Stimulated activated CD8-positive, alpha-beta memory T cell treated with anti-CD3 and anti-CD28 coated beads, Interleukin-4, amount 100 ng/mL, for 48 hours (primary cell): Measurements from ENCODE around the gene COX19.
"Not testable (repeated sequence)": the region's sequence is repeated elsewhere in the genome, so short reads cannot be mapped to it uniquely, and the experiment has no call there.

Source experiments
- DNase-seq: peaks from one replicate; pipeline ENCODE4 v3.0.0-alpha.2; 2020

The COX19 gene

DNA sequence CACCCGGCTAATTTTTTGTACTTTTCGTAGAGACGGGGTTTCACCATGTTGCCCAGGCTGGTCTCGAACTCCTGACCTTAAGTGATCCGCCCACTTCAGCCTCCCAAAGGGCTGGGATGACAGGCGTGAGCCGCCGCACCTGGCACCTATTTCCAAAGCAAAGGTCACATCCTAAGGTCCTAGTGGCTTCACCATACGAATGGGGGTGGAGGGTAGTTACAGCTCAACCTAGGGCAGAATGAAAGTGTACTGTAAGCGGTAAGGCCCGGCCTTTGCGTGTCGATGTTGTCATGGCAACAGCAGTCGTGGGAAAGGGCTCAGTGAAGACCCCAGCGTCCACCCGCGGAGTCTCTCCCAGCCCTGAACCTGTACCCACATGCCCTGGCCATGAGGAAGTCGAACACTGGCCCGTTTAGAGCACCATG is 1.6 kb upstream of the COX19 start:
- DNase-seq = no peak

DNA sequence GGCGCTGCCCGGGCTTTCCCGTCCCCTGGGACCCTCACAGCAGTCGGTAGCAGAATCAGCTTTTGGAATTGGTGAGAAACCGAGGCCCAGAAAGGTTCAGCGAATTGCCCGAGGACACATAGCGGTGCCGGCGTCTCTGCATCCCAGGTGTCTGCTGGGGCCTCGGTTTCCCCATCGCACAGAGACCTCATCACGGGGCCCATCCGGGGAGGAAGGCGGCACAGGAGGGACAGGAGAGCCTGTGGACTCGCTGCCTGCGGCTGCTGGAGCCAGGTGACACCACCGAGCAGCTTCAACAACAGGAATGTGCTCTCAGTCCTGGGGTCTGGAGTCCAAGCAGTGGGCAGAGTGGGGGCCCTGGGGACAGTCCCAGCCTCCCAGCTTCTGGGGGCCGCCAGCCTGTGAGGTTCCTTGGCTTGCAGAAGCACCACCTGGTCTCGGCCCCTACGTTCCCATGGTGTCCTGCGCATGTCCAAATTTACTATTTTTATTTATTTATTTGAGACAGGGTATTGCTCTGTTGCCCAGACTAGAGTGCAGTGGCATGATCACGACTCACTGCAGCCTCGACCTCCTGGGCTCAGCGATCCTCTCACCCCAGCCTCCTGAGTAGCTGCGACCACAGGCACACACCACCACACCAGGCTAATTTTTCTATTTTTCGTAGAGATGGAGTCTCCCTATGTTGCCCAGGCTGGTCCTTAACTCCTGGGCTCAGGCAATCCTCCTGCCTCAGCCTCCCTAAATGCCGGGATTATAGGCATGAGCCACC is 539 bp upstream of the COX19 start:
- no peak for DNase-seq

DNA sequence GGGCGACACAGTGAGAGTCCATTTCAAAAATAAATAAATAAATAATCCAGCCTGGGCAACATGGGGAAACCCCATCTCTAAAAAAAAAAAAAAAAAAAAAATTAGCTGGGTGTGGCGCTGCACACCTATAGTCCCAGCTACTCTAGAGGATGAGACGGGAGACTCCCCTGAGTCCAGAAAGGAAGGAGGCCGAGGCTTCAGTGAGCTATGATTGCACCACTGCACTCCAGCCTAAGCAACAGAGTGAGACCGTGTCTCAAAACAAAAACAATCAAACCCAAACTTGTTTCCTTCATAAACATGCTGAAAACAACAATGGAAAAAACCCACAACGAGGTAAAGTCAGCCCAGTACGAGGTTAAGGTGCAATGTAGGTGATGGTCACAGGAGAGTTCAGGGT is 1.2 kb downstream of the COX19 start:
- DNase-seq = no peak

DNA sequence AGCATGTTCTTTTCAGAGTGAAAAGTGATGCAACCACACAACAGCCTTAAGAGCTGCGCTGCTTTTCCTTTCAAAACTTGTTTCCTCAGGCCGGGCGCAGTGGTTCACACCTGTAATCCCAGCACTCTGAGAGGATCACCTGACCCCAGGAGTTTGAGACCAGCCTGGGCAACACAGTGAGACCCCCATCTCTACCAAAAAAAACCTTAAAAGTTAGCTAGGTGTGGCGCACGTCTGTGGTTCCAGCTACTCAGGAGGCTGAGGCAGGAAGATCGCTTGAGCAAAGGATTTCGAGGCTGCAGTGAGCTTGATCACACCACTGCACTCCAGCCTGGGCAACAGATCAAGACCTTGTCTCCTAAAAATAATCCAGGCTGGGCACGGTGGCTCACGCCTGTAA is 2.0 kb downstream of the COX19 start:
- DNase-seq = no peak

DNA sequence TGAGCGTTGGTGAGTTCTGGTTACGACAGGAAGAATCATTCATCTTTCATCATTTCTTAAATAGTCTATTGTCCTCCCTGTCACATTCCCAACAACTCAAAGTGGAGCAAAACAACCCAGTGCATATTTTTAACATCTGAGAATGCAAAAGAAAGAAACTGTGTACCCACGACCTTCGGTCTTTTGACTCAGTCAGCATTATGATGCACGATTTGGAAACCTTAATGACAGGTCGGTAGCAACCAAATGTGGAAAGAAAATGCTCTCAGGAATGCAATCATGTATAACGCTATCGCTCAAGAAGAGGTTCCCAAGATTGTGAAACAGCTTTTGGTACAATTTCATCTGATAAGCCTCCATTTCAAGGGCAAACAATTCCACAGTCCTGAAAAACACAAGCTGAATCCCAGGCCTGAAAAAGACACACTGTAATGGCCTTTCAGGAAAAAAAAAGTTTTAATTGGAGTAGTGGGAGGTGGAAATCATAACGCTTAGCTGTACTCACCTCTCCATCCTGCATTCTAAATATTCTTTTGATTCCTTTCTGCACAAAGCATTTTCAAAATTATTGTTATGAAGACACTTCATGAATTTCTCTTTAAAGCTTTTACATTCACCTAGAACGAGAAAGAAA is 2.6 kb downstream of the COX19 start:
- DNase-seq = no peak

DNA sequence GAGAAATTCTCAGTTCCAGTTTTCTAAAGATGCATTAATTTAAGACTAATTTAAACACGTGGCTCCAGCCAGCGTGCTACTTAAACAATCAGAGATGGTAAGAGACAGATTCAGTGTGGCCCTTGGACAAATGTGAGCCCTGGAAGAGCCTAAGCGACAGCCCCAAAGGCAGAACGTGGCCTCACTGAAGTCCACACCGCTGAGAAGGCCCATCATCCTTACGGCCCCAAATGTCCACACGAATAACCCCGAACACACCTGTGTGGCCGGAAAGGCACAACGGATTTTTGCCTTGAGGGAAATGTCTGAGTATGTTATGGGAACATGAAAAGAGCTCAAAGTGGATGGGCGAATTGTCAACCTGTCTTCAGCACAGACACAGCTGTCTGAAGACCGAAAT is 3.2 kb downstream of the COX19 start:
- no peak for DNase-seq

DNA sequence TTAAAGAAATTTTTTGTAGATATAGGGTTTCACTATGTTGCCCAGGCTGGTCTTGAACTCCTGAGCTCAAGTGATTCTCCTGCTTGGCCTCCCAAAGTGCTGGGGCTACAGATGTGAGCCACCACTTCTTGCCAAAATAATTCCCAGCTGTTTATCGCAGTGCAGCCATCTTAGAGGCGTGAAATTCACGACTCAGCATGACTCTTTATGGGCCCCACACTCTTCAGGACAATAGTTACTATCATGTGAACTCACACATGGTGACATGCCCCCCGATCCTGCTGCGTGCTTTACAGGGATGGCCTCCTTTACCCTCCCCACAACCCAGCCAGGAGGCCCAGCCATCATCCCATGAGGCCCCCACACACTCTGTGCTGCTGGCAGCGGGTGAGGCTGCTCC is 4.6 kb downstream of the COX19 start:
- DNase-seq = no peak

DNA sequence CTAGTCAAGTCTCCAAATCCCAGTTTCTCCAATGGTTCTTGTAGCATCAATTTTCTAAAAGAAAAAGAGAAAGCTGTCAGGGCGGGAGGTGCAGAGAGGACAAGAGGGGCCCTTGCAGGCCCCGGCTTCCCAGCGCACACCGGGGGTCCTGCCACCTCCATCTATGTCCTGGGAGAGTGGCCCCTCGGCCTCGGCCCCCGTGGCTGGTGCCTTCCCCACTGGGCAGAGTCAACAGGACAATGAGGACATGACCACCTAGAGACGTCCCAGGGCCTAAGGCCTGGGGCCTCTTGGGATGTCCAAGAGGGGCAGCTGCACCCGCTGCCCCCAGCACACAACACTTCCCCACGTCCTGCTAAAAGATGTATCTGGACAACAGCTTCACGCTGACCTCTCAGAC is 5.9 kb downstream of the COX19 start:
- DNase-seq = no peak

DNA sequence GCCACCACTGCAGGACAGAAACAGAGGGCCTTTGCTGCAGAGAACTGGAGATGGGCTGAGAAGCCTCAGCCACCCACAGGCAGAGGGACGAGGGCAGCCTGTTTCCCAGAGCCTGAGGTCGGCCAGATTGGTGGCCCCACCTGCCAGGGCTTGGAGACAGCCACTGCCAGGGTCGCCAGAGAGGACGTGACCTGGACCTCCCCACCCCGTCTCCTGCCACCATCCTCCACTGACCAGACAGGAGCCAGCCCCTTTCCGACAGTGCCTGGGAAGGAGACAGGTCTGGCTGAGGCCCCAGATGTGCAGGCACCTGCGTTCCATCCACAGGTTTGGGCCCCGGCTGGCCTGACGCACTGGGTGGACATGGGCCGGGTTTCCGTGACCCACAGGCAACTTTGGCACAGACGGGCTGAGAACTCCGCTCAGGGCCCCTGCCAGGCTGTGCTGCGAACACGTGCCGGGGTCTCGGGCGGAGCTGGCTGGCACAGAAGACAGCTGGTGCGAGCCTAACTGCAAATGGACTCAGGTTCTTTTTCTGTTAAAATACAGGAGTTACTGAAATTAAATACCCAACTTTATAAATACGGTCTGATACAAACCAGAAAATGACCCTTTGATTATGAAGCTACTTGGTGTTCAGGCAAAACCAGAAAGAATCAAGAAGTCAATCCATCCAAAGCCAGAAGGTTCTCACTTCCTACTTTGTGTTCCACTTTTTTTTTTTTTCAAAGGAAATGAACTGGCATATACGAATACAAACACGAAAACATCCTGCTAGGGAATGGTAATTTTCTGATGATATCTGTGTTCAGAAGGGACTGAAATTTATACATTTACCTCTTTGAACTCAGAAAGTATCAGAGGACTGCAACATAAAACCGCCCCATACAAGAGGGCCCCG is 6.9 kb downstream of the COX19 start:
- no peak for DNase-seq

DNA sequence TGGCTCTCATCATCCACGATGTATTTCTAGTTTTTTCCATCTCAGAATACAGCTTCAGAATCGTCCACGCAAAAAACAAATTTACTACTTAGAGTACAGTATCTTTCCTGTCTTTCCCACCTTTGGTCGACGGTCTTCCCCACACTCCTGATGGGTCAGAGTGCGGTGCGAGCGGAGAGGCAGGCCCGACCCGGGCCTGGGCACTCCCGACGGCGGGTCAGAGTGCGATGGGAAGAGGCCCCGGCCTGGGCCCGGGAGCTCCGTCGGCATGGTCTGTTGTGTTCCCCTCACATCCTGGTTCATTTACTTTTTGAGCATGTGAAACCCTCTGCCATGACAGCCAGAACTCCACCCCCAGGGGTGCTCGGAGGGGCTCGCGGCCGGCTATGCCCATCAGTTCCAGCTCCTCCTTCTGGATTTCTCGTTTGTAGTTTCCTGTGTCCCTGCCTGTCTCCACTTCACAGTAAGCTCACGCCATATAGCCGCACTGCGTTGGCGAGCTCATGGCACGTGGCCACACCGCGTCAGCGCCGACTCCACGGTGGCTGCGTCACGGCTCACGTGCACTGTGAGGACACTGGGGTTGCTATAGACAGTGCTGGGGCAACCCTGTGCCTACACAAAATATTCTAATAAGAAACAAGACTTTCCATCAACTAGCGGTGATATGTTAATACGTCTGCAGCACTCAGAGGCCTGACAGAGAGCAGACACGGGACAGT is 7.8 kb downstream of the COX19 start:
- no peak for DNase-seq

DNA sequence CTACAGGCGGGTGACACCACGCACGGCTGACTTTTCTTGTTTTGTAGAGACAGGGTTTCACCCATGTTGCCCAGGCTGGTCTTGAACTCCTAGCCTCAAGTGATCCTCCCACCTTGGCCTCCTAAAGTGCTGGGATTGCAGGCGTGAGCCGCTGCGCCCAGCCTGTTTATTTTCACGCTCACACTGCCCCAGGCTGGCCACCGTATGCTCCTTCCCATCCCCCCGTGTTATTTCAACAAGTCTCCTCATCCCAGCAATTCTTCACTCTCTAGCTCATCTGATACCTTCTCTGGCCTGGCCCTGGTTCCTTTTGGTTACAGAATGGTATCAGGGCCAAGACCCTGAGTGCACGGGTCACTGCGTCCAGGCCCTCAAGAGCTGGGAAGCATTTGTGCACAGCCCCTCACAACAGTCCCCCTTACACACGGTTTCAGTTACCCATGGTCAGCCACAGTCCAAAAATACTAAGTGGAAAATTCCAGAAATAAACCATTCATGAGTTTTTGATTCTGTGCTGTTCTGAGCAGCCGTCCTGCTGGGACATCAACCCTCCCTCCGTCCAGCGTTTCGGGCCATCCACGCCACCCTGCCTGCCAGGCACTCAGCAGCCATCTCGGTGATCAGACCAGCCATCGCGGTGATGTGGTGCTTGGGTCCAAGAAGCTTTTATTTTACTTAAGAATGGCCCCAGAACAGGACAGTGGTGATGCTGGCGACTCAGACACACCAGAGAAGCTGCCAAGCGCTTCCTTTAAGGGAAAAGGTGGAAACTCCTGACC is 8.9 kb downstream of the COX19 start:
- DNase-seq = no peak

DNA sequence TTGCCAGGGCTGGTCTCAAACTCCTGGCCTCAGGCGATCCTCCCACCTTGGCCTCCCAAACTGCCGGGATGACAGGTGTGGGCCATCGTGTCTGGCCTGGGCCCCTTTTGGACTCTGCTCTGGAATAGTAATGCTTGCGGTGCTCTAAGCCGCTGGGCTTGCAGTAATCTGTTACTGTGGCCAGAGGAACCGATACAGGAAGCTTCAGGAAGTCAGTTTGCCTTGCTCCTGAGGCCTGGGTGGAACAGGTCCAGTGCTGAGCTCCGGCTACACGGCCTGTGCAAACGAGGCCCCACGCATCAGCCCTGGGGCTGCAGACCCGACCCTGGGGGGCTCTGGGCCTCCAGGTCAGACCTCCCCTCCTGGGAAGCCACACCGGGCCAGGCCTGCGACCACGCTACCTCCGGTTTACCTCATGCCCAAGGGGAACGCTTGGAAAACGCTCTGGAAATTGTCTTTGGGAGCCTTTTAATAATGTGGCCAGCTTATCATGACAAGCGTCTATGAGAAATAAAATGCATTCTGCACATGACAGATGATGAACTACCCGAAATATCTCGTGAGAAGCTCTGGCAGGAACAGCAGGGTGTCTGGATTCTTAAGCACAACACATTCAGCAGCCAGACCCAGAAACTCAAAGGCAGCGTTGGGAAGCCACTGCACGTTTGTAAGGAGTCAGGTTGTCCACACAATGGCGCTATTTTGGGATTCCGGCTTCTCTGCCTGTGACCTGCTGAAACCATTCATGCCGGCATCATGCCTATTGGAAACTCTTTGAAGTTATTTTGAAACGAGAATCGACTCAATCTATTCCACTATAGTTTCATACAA is 10.7 kb downstream of the COX19 start:
- no peak for DNase-seq

DNA sequence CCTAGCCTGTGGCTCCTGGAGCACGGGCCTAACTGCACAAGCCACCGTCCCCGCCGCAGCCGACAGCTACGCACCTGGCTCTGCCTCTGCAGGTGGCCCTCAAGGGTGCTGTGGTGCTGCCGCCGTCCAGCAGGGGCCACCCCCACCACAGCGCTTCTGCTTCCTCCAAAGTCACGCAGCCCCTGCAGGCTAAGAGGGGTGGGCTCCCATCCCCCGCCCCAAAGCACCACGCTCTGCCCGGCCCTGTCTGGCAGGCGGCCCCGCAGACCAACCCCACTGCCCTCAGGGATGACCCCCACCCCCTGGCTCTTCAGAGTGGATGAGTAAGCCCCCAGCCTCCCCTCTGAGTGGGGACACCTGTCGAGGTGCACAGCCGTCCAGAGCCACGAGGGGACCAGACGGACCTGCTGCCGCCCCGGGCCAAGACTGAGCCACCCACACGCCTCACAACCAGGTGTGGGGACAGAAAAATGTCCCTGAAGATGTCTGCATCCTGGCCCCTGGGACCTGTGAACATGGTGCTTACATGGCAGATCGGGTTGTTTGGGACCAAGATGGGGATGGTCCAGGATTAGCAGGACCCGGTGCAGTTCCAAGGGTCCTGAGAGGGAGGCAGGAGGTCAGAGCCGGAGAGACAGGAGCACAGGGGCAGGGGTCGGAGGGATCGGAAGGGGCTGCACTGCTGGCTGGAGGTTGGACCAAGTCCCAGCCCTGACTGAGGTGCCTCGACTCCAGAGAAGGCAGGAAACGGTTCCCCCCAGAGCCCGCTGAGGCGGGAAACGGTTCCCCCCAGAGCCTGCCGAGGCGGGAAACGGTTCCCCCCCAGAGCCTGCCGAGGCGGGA is 11.9 kb downstream of the COX19 start:
- DNase-seq = no peak

DNA sequence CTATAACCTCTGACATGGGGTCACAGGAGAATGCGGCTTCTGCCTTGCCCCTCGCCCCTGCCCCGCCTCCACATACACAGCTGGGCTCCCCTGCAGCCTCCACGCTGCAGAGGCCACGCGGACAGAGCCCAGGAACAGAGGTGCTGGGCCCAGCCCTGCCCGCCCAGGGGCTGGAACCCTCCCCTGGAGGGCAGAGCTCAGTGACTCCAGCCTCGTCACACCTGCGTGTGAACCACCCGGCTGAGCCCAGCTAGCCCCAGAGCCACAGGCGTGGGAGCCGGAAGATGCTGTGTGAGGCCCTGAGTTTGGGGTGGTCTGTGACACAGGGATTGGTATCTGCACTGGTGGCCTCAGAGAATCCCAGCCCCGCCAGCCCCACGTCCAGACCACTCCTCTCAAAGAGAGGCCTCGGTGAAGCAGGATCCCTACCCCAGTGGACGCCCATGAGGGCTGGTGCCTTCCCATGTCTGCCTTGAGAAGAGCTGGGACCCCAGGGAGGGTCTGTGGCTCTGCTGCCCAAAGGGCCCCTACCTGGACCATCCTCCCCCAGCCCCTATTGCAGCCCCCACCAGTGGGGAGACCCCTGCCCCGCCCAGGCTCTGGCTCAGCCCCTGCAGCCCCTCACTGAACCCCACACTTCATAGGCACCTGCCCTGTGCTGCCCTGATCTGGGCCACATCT is 12.8 kb downstream of the COX19 start:
- DNase-seq = no peak

DNA sequence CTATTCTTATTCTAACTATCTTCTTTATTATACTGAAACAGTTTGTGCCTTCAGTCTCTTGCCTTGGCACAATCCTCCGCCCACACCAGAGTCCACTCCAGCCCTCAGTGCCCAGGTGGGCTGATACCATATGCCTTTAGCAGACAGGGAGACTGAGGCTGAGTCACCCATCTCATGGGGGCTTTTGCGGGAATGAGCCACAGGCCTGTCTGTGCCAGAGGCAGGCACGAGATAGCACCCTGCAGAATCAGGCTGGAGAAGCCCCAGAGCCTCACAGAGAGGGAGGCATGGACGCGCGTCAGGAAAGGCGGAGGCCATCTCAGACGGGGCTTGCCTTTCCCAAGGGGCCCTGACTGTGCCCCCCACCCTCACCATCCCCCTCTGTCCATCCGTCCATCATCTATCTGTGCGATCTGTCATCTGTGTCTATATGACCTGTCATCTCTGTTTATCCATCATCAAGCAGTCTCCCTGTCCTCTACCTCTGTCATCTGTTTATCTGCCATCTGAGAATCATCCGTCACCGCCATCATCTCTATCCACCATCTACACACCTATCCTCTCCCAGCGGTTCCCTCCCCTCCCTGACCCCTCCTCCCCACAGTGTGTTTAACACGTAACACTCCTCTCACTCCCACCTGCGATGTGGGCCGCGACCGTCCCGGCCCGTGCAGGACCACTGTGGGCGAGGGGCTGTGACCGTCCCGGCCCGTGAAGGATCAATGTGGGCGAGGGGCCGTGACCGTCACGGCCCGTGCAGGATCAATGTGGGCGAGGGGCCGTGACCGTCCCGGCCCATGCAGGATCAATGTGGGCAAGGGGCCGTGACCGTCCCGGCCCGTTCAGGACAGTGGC is 13.6 kb downstream of the COX19 start:
- DNase-seq = no peak

DNA sequence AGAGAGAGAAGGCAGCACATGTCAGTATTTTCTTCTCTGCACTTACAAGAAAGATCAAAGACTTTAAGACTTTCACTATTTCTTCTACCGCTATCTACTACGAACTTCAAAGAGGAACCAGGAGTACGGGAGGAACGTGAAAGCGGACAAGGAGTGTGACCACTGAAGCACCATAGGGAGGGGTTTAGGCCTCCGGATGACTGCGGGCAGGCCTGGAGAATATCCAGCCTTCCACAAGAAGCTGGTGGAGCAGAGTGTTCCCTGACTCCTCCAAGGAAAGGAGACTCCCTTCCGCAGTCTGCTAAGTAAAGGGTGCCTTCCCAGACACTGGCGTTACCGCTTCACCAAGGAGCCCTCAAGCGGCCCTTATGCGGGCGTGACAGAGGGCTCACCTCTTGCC is 14.4 kb downstream of the COX19 start:
- not testable (repeated sequence) for DNase-seq

DNA sequence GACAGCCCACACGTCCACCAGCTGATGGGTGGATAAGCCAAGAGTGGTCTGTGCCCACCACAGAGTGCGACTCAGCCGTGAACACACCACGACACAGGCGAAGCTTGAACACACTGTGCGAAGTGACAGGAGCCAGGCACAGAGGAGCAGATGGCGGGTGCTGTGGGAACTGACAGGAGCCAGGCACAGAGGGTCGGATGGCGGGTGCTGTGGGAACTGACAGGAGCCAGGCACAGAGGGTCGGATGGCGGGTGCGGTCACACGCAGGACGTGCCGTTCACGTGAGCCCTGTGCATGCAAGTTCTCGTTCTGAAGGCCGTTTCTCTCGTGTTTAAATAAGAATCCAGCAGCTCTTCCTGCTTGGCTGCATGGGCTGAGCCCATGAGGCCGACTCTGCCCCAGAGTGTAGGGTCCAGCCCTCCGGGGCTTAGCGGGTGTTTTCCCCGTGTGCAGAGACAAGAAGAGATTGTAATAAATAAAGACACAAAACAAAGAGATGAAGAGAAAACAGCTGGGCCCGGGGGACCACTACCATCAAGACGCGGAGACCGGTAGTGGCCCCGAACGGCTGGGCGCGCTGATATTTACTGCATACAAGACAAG is 15.0 kb downstream of the COX19 start:
- no peak for DNase-seq

DNA sequence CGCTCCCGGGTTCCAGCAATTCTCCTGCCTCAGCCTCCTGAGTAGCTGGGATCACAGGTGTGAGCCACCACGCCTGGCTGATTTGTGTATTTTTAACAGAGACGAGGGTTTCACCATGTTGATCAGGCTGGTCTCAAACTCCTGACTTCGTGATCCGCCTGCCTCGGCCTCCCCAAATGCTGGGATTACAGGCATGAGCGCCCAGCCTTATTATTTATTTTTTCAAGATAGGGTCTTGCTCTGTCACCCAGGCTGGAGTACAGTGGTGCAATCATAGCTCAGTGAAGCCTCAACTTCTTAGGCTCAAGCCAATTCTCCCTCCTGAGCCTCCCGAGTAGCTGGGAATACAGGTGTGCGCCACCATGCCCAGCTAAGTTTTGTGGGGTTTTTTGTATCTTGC is 15.6 kb downstream of the COX19 start:
- not testable (repeated sequence) for DNase-seq
